ENCODE measurements around the gene RAB20. TPM values are rescaled to one million over a fixed set of nuclear protein-coding genes. Genes with fewer than 3 reads are reported as not detected.

RAB20 gene
- total and polyA plus RNA-seq, 4 donors: 35.8 to 118 (median 45.4) TPM

DNA sequence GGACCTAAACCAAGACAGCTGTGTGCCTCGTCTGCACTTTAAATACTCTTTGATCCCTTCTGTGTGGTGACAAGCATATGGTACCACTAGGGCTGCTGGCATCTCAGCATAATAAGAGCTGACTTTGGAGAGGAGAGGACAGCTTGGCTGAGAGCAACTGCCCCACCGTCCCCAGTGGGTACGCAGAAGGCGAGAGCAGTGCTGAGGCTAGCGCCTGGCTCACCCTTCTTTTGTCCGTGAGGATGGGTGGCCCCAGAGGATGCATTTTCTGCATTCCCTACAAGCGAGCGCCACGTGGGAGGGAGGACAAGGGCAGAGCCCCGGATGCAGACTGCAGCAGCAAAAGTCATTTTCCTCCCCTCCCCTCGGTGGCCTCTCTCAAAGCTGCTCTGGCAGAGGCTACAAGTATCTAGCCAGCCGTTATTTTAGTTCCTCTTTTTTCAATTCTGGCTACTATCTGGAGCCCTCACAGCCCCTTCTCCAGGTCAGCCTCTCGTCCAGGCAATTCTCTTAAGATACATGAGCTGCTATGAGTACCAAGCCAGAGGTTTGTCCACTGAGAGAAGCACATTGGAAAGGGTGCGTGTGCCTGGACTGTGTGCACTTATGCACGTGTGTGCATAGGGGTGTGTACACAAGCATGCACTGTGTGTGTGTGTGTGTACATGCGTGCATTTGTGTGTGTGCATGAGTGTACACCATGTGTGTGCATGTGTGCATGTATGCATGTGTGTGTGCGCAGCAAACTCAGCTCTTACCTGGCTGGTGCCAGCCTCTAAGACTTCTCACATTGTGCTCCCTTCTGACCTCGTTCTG lies 51.3 kb downstream of the RAB20 start:
- H3K36me3 ChIP-seq (ENCODE audit: control insufficient read depth in 4 of 4, insufficient read depth in 4 of 4, low read length in 4 of 4): peaks cover 16 to 52% (median 28%) of the 10 kb centered on the region in 4 donors
- no peak overlapping the region for H3K9ac ChIP-seq (ENCODE audit: insufficient read depth in 1 of 2, low read length in 2 of 2)
- TF ChIP-seq, protein P1, sequence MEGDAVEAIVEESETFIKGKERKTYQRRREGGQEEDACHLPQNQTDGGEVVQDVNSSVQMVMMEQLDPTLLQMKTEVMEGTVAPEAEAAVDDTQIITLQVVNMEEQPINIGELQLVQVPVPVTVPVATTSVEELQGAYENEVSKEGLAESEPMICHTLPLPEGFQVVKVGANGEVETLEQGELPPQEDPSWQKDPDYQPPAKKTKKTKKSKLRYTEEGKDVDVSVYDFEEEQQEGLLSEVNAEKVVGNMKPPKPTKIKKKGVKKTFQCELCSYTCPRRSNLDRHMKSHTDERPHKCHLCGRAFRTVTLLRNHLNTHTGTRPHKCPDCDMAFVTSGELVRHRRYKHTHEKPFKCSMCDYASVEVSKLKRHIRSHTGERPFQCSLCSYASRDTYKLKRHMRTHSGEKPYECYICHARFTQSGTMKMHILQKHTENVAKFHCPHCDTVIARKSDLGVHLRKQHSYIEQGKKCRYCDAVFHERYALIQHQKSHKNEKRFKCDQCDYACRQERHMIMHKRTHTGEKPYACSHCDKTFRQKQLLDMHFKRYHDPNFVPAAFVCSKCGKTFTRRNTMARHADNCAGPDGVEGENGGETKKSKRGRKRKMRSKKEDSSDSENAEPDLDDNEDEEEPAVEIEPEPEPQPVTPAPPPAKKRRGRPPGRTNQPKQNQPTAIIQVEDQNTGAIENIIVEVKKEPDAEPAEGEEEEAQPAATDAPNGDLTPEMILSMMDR (IDR thresholded peaks at IDR 0.05; ENCODE audit: control extremely low read depth, extremely low read depth): no peak

DNA sequence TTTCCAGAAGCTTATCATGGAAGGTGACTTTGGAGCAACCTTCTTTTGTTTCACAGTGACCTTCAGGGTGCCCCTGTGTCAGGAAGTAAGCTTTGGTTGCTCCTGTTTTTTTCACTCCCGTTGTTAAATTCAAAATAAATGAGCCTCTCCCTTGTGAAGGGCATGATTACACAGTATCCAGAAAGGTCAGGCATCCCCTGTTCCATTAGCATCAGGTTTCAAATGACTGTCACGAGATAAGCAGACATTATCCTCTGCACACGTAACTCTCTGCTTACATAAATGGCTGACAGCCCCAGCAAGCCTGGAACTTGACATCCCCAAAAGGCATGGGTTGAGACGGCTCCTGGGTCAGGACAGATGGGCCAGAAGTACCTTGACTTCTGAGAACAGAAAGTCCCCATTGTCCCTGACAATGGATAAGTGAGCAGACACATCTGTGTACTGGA lies 52.0 kb downstream of the RAB20 start:
- TF ChIP-seq, protein P1 (IDR thresholded peaks at IDR 0.05; ENCODE audit: control extremely low read depth, extremely low read depth): no peak
- Histone ChIP-seq H3K9ac (ENCODE audit: insufficient read depth in 1 of 2, low read length in 2 of 2) (no peak overlapping the region), H3K27ac (ENCODE audit: low read depth in 1 of 2, low read length in 1 of 2) (peak overlapping the region in 1 of 2 donors; percentile 4), H3K4me1 (ENCODE audit: control insufficient read depth in 5 of 5, insufficient read depth in 5 of 5, low read length in 5 of 5) (peaks cover 0 to 30% (median 5%) of the 10 kb centered on the region in 5 donors), H3K36me3 (ENCODE audit: control insufficient read depth in 4 of 4, insufficient read depth in 4 of 4, low read length in 4 of 4) (peaks cover 16 to 48% (median 28%) of the 10 kb centered on the region in 4 donors), H3K9me3 (ENCODE audit: control insufficient read depth in 4 of 4, insufficient read depth in 3 of 4, low read length in 3 of 4) (no peaks in the 10 kb centered on the region), H3K27me3 (ENCODE audit: control insufficient read depth in 3 of 3, insufficient read depth in 3 of 3, low read length in 2 of 3) (no peaks in the 10 kb centered on the region), H3K4me3 (no peak overlapping the region)
- WGBS, 2 donors: 64% methylated on average over 4 of the region's 4 CpGs
- ATAC-seq (ENCODE audit: insufficient read depth, low FRiP score) (no peak), DNase-seq (no peak)

More for the DNA sequence above, 51.3 kb downstream of the RAB20 start:
- Histone ChIP-seq H3K27ac (ENCODE audit: low read depth in 1 of 2, low read length in 1 of 2) (peak overlapping the region in 1 of 2 donors; percentile 4), H3K4me3 (no peak overlapping the region), H3K4me1 (ENCODE audit: control insufficient read depth in 5 of 5, insufficient read depth in 5 of 5, low read length in 5 of 5) (peaks cover 0 to 30% (median 8%) of the 10 kb centered on the region in 5 donors), H3K9me3 (ENCODE audit: control insufficient read depth in 4 of 4, insufficient read depth in 3 of 4, low read length in 3 of 4) (no peaks in the 10 kb centered on the region), H3K27me3 (ENCODE audit: control insufficient read depth in 3 of 3, insufficient read depth in 3 of 3, low read length in 2 of 3) (no peaks in the 10 kb centered on the region)
- DNase-seq (peak; percentile 41 to 49 (median 42)), ATAC-seq (ENCODE audit: insufficient read depth, low FRiP score) (no peak)
- WGBS, 2 donors: 52 to 59% methylated on average over 18 of the region's 18 CpGs

DNA sequence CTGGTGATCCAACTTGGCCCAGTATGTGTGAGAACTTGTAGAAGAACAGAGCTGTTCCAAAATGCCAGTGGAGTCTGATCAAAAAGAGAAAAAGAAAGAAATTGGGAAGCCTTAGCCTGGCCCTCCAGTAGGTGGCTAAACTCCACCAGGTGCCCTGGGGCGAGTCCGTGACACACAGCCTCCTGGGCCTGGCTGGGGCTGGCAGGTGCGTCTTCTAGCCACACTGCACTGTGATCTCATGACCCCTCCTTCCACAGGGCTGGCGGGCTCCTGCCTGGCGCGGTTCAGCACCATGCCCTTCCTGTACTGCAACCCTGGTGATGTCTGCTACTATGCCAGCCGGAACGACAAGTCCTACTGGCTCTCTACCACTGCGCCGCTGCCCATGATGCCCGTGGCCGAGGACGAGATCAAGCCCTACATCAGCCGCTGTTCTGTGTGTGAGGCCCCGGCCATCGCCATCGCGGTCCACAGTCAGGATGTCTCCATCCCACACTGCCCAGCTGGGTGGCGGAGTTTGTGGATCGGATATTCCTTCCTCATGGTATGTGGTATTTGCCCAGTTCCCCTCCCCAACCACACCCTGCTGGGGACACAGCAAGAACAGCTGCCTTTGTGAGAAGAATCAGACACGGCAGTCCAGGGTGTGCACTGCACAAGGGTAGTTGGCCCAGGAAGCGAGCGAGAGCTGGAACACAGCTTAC lies 53.7 kb downstream of the RAB20 start:
- Histone ChIP-seq H3K9me3 (ENCODE audit: control insufficient read depth in 4 of 4, insufficient read depth in 3 of 4, low read length in 3 of 4) (no peaks in the 10 kb centered on the region), H3K27me3 (ENCODE audit: control insufficient read depth in 3 of 3, insufficient read depth in 3 of 3, low read length in 2 of 3) (no peaks in the 10 kb centered on the region), H3K4me1 (ENCODE audit: control insufficient read depth in 5 of 5, insufficient read depth in 5 of 5, low read length in 5 of 5) (peaks cover 0 to 30% (median 5%) of the 10 kb centered on the region in 5 donors), H3K27ac (ENCODE audit: low read depth in 1 of 2, low read length in 1 of 2) (peak overlapping the region; percentile 64 to 71), H3K36me3 (ENCODE audit: control insufficient read depth in 4 of 4, insufficient read depth in 4 of 4, low read length in 4 of 4) (peaks cover 23 to 53% (median 30%) of the 10 kb centered on the region in 4 donors), H3K4me3 (no peak overlapping the region), H3K9ac (ENCODE audit: insufficient read depth in 1 of 2, low read length in 2 of 2) (no peak overlapping the region)
- TF ChIP-seq, protein P1 (IDR thresholded peaks at IDR 0.05; ENCODE audit: control extremely low read depth, extremely low read depth): no peak
- 75 to 85% methylated on average over 23 of the region's 23 CpGs for WGBS, 2 donors
- peak in 1 of 3 donors; percentile 17 for DNase-seq
- ATAC-seq (ENCODE audit: insufficient read depth, low FRiP score): peak; percentile 59

Measured in lung (tissue), 12 donors.